A673 (cell line): ENCODE measurements around the gene POLR1F. TPM values are rescaled to one million over a fixed set of nuclear protein-coding genes. Genes with fewer than 3 reads are reported as not detected.

Experiments
- BruUV-seq: library from RNA; stranded (reverse); fragments of 400-500 nt; replicated peaks from 2 replicates; lab custom pipeline; 2021; lab: Mats Ljungman, UMichigan
- CTCF ChIA-PET: fragments of 300-600 bp; sonication (Branson Sonifier 250); formaldehyde crosslinking; loops from one replicate; lab custom pipeline; 2022; ENCODE audit warnings: antibody characterized with exemption; lab: Charles Lee
- POLR2A ChIA-PET: fragments of 300-600 bp; sonication (Branson Sonifier 250); formaldehyde crosslinking; loops from one replicate; lab custom pipeline; 2022; ENCODE audit warnings: antibody characterized with exemption; ENCODE audit not compliant: low non-redundant PET; lab: Charles Lee
- DNase-seq: peaks from one replicate; pipeline ENCODE4 v3.0.0-alpha.2; 2015; ENCODE audit warnings: low spot score
- H3K27ac ChIP-seq: fragments of 200-600 bp; sonication (generic); 2 replicates; pipeline ENCODE4 v1.5.1; 2016; ENCODE audit warnings: mixed run types, low read depth, mild to moderate bottlenecking, mixed read lengths, antibody characterized with exemption, low read length; ENCODE audit not compliant: poor library complexity, severe bottlenecking
- H3K27me3 ChIP-seq: fragments of 200-600 bp; sonication (generic); replicated peaks from 2 replicates; pipeline ENCODE4 v1.6.1; 2017; ENCODE audit warnings: mixed run types, low read depth, mild to moderate bottlenecking, mixed read lengths, antibody characterized with exemption, low read length; ENCODE audit not compliant: insufficient read depth, poor library complexity
- H3K36me3 ChIP-seq: fragments of 200-600 bp; sonication (generic); 2 replicates; pipeline ENCODE4 v1.6.1; 2016; ENCODE audit warnings: mixed run types, mild to moderate bottlenecking, mixed read lengths, antibody characterized with exemption, low read length; ENCODE audit not compliant: insufficient read depth, poor library complexity, severe bottlenecking
- H3K4me1 ChIP-seq: fragments of 200-600 bp; sonication (generic); 2 replicates; pipeline ENCODE4 v1.6.1; 2017; ENCODE audit warnings: mixed run types, mild to moderate bottlenecking, mixed read lengths, antibody characterized with exemption, low read length; ENCODE audit not compliant: insufficient read depth, poor library complexity, severe bottlenecking
- H3K4me3 ChIP-seq: fragments of 200-600 bp; sonication (generic); 2 replicates; pipeline ENCODE4 v1.5.1; 2016; ENCODE audit warnings: low read depth, mixed run types, mild to moderate bottlenecking, mixed read lengths, low read length; ENCODE audit not compliant: poor library complexity, severe bottlenecking
- H3K9me3 ChIP-seq: fragments of 200-600 bp; sonication (generic); 2 replicates; pipeline ENCODE4 v1.6.1; 2016; ENCODE audit warnings: mixed run types, low read depth, mild to moderate bottlenecking, mixed read lengths, antibody characterized with exemption, low read length; ENCODE audit not compliant: poor library complexity, severe bottlenecking
- EZH2 ChIP-seq: fragments of 200-600 bp; sonication (generic); IDR thresholded peaks from 2 replicates; pipeline ENCODE4 v1.6.1; 2017; ENCODE audit warnings: borderline replicate concordance, low read depth, mild to moderate bottlenecking, mixed read lengths, antibody characterized with exemption, low read length; ENCODE audit not compliant: poor library complexity, severe bottlenecking
- intact Hi-C: fragments of 100-400 bp; cut with micrococcal nuclease; formaldehyde crosslinking; loops from one replicate; pipeline ENCODE4 v1.10.0; 2022; ENCODE audit not compliant: unreplicated experiment
- total RNA-seq: library from RNA; stranded (reverse); gene quantifications from 2 replicates; pipeline ENCODE4 v1.2.3, GENCODE V29; 2021
- TF ChIP-seq, protein P1 (sequence below): fragments of 300-800, 200-600 bp; sonication (generic); conservative IDR thresholded peaks from 2 replicates; pipeline ENCODE4 v1.5.1; 2017; ENCODE audit warnings: low read depth, mild to moderate bottlenecking, antibody characterized with exemption, low read length, moderate library complexity, mixed read lengths

The POLR1F gene
- total RNA-seq, 1 experiment from 2014 or later: 20.1 TPM

- POLR2A ChIA-PET: no interaction called here
- Histone ChIP-seq H3K27ac (no peak overlapping the region), H3K9me3 (no peaks in the 10 kb centered on the region), H3K4me1 (no peaks in the 10 kb centered on the region), H3K36me3 (no peaks in the 10 kb centered on the region), H3K27me3 (no peaks in the 10 kb centered on the region), H3K4me3 (no peak overlapping the region)
- intact Hi-C loops: no loop called here
- TF ChIP-seq EZH2: no peak
- TF ChIP-seq, protein P1, sequence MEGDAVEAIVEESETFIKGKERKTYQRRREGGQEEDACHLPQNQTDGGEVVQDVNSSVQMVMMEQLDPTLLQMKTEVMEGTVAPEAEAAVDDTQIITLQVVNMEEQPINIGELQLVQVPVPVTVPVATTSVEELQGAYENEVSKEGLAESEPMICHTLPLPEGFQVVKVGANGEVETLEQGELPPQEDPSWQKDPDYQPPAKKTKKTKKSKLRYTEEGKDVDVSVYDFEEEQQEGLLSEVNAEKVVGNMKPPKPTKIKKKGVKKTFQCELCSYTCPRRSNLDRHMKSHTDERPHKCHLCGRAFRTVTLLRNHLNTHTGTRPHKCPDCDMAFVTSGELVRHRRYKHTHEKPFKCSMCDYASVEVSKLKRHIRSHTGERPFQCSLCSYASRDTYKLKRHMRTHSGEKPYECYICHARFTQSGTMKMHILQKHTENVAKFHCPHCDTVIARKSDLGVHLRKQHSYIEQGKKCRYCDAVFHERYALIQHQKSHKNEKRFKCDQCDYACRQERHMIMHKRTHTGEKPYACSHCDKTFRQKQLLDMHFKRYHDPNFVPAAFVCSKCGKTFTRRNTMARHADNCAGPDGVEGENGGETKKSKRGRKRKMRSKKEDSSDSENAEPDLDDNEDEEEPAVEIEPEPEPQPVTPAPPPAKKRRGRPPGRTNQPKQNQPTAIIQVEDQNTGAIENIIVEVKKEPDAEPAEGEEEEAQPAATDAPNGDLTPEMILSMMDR: no peak
- BruUV-seq: no TSS peak
- CTCF ChIA-PET: no interaction called here
- DNase-seq: peak; percentile 20
Observed at GRCh38 chr7:19677180-19677579, 31.7 kb downstream of the POLR1F start.

DNA sequence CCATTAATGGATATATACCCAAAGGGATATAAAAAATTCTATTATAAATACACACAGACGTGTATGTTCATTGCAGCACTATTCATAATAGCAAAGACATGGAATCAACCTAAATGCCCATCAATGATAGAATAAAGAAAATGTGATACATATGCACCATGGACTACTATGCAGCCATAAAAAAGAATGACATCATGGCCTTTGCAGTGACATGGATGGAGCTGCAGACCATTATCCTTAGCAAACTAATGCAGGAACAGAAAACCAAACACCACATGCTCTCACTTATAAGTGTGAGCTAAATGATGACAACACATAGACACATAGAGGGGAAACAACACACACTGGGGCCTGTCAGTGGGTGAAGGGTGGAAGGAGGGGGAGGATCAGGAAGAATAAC, 33.0 kb downstream of the POLR1F start:
- intact Hi-C loops: no loop called here
- no peaks in the 10 kb centered on the region for H3K9me3 ChIP-seq
- ChIA-PET POLR2A (no interaction called here), CTCF (no interaction called here)
- H3K4me1 ChIP-seq: no peaks in the 10 kb centered on the region
- no peak overlapping the region for H3K4me3 ChIP-seq
- no peaks in the 10 kb centered on the region for H3K36me3 ChIP-seq
- TF ChIP-seq, protein P1: no peak
- TF ChIP-seq EZH2: no peak
- no peak for DNase-seq
- H3K27me3 ChIP-seq: no peaks in the 10 kb centered on the region
- no peak overlapping the region for H3K27ac ChIP-seq
- no TSS peak for BruUV-seq

- no peak overlapping the region for H3K27ac ChIP-seq
- no peaks in the 10 kb centered on the region for H3K36me3 ChIP-seq
- BruUV-seq: no TSS peak
- DNase-seq: no peak
- ChIA-PET POLR2A (no interaction called here), CTCF (no interaction called here)
- H3K27me3 ChIP-seq: no peaks in the 10 kb centered on the region
- H3K9me3 ChIP-seq: no peaks in the 10 kb centered on the region
- intact Hi-C loops: no loop called here
- H3K4me1 ChIP-seq: no peaks in the 10 kb centered on the region
- no peak overlapping the region for H3K4me3 ChIP-seq
- TF ChIP-seq, protein P1: no peak
- TF ChIP-seq EZH2: no peak
Observed at GRCh38 chr7:19674266-19674960, 34.4 kb downstream of the POLR1F start.
